ENCODE data around the gene MUC4.
"Not testable (repeated sequence)": the region's sequence is repeated elsewhere in the genome, so short reads cannot be mapped to it uniquely, and the experiment has no call there.

MUC4 gene

DNA sequence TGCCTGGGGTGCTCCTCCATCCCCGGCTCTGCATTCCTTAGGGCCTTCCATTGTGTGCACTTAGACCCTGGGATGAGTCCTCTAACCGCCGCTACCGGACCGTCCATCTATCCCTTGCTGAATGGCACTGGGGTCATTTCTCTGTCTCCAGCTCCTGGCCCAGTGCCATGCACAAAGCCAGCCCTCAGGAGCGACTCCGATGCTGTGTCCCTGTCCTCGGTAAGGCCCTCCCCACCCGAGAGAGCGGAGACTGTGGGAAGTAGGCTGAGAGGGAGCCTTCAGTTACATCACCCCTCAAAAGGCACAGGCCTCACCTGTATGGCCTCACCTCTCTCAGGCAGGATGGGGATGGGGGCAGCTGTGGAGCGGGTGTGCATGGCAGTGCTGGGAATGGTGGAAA is 33.8 kb downstream of the MUC4 start:
- Histone ChIP-seq H3K9ac (ENCODE audit: low read length) (no peak overlapping the region), H3K27ac (ENCODE audit: low read depth, low read length) (no peak overlapping the region), H3K27me3 (ENCODE audit: control insufficient read depth, insufficient read depth, low read length) (no peaks in the 10 kb centered on the region), H3K36me3 (ENCODE audit: control insufficient read depth, insufficient read depth, low read length) (peaks cover 7% of the 10 kb centered on the region), H3K4me1 (ENCODE audit: control insufficient read depth, insufficient read depth, low read length) (no peaks in the 10 kb centered on the region), H3K4me3 (ENCODE audit: low read length) (no peak overlapping the region)

DNA sequence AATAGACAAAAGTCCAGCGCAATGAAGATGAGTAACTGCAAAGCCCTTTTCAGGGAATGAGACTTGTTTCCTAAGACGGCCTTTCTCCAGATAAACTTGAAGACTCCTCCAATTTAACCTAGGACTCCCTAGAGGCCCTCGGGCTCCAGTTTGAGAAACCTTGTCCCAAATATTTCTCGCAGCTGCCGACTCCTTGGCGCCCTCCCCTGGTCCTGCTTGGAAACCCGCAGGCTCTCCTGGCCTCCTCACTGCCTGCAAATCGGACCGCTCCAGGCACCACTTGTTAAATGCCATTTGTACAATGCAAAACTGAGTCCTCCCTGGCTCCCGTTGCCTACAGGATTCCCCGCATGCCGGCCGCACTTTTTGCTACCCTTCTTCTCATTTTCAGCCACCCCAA is 36.8 kb downstream of the MUC4 start:
- Histone ChIP-seq H3K36me3 (ENCODE audit: control insufficient read depth, insufficient read depth, low read length) (peaks cover 7% of the 10 kb centered on the region), H3K4me3 (ENCODE audit: low read length) (no peak overlapping the region), H3K4me1 (ENCODE audit: control insufficient read depth, insufficient read depth, low read length) (no peaks in the 10 kb centered on the region), H3K9ac (ENCODE audit: low read length) (no peak overlapping the region), H3K27me3 (ENCODE audit: control insufficient read depth, insufficient read depth, low read length) (no peaks in the 10 kb centered on the region), H3K27ac (ENCODE audit: low read depth, low read length) (no peak overlapping the region)

DNA sequence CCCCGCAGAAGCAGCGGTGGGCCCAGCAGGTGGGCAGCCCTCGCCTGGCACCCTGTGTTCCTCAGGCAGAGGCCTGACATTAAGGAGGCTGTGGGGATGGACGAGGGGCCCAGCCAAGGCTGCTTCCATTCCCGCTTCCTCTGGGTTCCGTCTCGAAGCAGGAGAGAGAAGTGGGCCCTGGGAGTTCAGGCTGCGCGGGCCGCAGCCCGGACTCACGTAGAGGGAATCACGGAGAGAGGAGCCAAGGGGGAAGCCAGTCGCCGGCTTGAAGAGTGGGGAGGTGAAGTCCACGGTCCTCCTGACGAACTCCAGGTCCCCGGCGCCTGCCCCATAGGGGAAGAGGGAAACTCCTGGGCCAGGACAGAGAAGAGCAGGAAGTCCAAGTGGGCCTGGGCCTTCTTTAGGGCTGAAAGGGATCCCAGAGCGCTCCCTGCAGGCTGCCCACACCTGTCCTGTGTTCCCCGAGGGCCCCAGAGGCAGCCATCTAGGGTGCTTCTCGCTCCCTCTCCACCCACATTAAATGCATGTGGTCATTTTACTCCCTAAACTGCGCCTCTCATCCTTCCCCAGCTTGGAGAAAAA is 37.7 kb downstream of the MUC4 start:
- H3K4me1 ChIP-seq (ENCODE audit: control insufficient read depth, insufficient read depth, low read length), result no peaks in the 10 kb centered on the region
- no peak overlapping the region for H3K9ac ChIP-seq (ENCODE audit: low read length)
- no peak overlapping the region for H3K4me3 ChIP-seq (ENCODE audit: low read length)
- H3K36me3 ChIP-seq (ENCODE audit: control insufficient read depth, insufficient read depth, low read length), result peaks cover 7% of the 10 kb centered on the region
- H3K27ac ChIP-seq (ENCODE audit: low read depth, low read length), result no peak overlapping the region
- H3K27me3 ChIP-seq (ENCODE audit: control insufficient read depth, insufficient read depth, low read length), result no peaks in the 10 kb centered on the region

DNA sequence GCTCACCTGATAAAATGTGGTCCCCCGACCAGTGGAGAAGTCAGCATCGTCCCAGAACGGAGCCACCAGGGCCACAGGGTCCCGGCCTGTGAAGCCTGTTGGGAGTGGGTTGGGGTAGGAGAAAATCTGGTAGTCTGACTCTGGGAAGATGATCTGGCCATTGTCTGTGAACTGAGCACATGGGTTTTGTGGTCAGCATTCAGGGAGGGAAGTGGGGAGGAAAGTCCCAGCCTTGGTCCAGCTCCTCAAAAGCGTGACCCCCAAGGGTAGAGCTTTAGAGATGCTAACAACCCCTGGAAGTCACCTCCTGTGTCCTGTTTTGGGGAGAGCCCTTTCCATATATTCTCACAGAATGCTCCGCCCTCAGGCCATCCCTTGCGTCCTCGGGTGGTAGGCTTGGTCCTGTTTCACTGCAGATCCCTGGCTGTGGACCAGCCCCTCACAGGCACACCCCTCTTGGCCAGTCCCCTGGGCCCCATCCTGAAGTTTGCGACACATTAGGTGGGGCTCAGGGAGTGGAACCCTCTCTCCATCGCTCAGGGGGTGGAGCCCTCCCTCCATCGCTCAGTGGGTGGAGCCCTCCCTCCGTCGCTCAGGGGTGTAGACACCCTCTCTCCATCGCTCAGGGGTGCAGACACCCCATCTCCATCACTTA is 40.0 kb downstream of the MUC4 start:
- Histone ChIP-seq H3K4me1 (ENCODE audit: control insufficient read depth, insufficient read depth, low read length) (no peaks in the 10 kb centered on the region), H3K27me3 (ENCODE audit: control insufficient read depth, insufficient read depth, low read length) (no peaks in the 10 kb centered on the region), H3K4me3 (ENCODE audit: low read length) (no peak overlapping the region), H3K36me3 (ENCODE audit: control insufficient read depth, insufficient read depth, low read length) (peaks cover 3% of the 10 kb centered on the region), H3K27ac (ENCODE audit: low read depth, low read length) (no peak overlapping the region), H3K9ac (ENCODE audit: low read length) (no peak overlapping the region)

DNA sequence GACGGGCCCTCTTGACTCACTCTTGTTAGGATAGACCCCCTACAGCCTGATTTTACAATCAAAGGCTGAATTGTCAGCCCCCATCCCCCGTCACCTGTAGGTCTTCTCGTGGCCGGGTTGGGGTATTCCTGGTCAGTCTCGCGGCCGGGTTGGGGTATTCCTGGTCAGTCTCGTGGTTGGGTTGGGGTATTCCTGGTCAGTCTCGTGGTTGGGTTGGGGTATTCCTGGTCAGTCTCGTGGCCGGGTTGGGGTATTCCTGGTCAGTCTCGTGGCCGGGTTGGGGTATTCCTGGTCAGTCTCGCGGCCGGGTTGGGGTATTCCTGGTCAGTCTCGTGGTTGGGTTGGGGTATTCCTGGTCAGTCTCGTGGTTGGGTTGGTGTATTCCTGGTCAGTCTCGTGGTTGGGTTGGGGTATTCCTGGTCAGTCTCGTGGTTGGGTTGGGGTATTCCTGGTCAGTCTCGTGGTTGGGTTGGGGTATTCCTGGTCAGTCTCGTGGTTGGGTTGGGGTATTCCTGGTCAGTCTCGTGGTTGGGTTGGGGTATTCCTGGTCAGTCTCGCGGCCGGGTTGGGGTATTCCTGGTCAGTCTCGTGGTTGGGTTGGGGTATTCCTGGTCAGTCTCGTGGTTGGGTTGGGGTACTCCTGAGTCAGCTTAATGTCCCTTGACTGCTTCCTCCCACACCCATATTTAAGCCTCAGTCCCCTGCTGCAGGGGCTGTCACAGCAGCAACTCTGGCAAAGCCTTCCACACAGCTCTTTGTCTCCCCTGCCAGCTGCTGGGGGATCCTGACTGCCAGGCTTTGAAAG is 40.7 kb downstream of the MUC4 start:
- not testable (repeated sequence) for H3K9ac ChIP-seq (ENCODE audit: low read length); H3K4me3 ChIP-seq (ENCODE audit: low read length); H3K27me3 ChIP-seq (ENCODE audit: control insufficient read depth, insufficient read depth, low read length); H3K27ac ChIP-seq (ENCODE audit: low read depth, low read length); H3K4me1 ChIP-seq (ENCODE audit: control insufficient read depth, insufficient read depth, low read length); H3K36me3 ChIP-seq (ENCODE audit: control insufficient read depth, insufficient read depth, low read length)

DNA sequence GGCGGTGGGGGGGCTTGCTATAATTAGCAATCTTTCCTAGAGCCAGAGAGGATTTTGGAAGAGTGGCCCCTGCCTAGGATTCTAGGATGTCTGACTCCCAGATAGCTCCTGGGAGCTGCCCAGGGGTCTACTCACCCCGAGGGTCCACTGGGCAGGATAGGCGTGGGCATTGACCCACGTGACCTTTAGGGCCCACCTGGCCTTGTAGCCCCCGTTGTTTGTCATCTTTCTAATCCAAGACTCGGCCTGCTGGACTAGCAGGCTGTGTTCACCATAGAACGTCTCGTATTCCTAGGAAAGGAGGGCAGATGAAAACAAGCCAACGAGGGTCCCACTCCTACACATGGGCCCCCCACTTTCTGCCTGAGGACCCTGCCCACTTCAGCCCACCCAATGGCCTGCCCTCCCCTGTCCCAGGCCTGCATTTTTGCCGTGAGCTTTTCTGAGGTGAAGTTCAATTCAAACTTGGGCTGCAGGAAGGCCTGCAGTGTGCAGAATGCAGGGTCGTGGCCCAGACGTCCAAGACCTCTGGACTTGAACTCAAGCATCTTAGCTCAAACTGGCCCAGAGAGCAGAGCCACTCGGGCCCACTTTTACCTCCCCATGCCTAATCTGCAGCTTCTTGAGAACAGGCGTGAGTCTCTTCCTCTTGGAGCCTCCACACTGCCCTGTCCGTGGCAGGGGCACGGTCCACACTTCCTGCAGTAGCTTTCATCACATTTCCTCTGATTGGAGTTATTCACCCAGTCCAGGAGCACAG is 41.5 kb downstream of the MUC4 start:
- no peaks in the 10 kb centered on the region for H3K4me1 ChIP-seq (ENCODE audit: control insufficient read depth, insufficient read depth, low read length)
- peaks cover 3% of the 10 kb centered on the region for H3K36me3 ChIP-seq (ENCODE audit: control insufficient read depth, insufficient read depth, low read length)
- no peaks in the 10 kb centered on the region for H3K27me3 ChIP-seq (ENCODE audit: control insufficient read depth, insufficient read depth, low read length)
- H3K27ac ChIP-seq (ENCODE audit: low read depth, low read length), result no peak overlapping the region
- H3K9ac ChIP-seq (ENCODE audit: low read length), result no peak overlapping the region
- no peak overlapping the region for H3K4me3 ChIP-seq (ENCODE audit: low read length)

DNA sequence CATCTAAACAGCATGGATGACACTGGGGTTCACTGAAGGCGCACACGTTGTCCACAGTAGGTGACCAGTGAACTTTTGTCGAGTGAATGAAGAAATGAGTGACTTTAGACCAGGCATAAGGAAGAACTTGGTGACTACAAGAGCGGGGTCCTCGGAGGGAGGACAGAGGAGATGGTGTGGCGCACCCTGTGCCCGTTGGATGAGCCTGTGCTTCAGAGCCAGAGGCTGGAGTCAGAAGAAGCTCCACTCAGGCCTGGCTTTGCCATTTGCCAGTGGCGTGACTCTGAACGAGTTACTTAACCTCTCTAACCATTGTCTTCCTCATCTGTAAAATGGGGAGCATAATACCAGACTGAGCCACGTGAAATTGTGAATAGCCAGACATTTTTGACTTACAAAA is 42.2 kb downstream of the MUC4 start:
- no peaks in the 10 kb centered on the region for H3K27me3 ChIP-seq (ENCODE audit: control insufficient read depth, insufficient read depth, low read length)
- H3K36me3 ChIP-seq (ENCODE audit: control insufficient read depth, insufficient read depth, low read length), result peaks cover 3% of the 10 kb centered on the region
- no peak overlapping the region for H3K9ac ChIP-seq (ENCODE audit: low read length)
- no peak overlapping the region for H3K27ac ChIP-seq (ENCODE audit: low read depth, low read length)
- H3K4me1 ChIP-seq (ENCODE audit: control insufficient read depth, insufficient read depth, low read length), result no peaks in the 10 kb centered on the region
- H3K4me3 ChIP-seq (ENCODE audit: low read length), result no peak overlapping the region

DNA sequence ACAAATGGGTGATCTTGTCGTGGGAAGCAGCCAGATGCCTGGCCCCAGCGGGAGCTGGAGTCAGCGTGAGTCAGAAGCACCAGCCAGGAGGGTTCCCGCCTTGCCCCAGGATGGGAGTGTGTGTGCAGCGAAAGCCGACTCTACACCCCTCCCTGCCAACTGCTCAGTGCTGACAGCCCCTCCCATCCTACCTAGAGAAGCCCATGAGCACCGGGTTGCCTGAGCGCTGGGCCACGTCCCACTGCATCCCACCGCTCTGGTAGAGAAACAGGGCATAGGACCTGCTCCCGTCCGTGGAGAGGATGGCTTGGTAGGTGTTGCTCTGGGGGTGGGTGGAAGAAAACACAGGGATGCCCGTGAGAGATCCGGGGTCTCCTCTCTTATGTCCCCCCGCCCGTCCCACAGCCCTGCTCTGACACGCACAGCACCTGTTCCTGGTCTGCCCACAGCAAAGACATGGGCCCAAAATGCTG is 42.9 kb downstream of the MUC4 start:
- Histone ChIP-seq H3K9ac (ENCODE audit: low read length) (no peak overlapping the region), H3K27ac (ENCODE audit: low read depth, low read length) (no peak overlapping the region), H3K27me3 (ENCODE audit: control insufficient read depth, insufficient read depth, low read length) (no peaks in the 10 kb centered on the region), H3K4me3 (ENCODE audit: low read length) (no peak overlapping the region), H3K36me3 (ENCODE audit: control insufficient read depth, insufficient read depth, low read length) (peaks cover 3% of the 10 kb centered on the region), H3K4me1 (ENCODE audit: control insufficient read depth, insufficient read depth, low read length) (no peaks in the 10 kb centered on the region)

DNA sequence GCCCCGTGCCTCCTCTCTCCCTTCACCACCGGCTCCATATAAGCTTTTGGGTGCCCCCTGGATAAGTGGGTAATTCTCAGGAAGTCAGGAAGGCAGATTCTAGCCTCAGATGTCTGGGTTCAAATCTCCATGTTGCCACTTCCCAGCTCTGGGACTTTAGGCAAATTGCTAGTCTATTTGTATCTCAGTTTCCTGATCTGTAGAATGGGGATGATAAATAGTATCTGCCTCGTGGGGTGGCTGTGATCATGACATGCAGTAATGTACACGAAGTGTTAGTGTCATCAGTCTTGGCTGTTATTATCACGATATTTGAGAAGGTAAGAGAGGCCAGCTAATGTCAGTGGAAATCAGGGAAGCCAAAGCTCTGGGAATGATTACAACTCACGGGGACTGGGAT is 43.3 kb downstream of the MUC4 start:
- no peaks in the 10 kb centered on the region for H3K4me1 ChIP-seq (ENCODE audit: control insufficient read depth, insufficient read depth, low read length)
- H3K27ac ChIP-seq (ENCODE audit: low read depth, low read length), result no peak overlapping the region
- H3K9ac ChIP-seq (ENCODE audit: low read length), result no peak overlapping the region
- H3K27me3 ChIP-seq (ENCODE audit: control insufficient read depth, insufficient read depth, low read length), result no peaks in the 10 kb centered on the region
- peaks cover 3% of the 10 kb centered on the region for H3K36me3 ChIP-seq (ENCODE audit: control insufficient read depth, insufficient read depth, low read length)
- no peak overlapping the region for H3K4me3 ChIP-seq (ENCODE audit: low read length)

DNA sequence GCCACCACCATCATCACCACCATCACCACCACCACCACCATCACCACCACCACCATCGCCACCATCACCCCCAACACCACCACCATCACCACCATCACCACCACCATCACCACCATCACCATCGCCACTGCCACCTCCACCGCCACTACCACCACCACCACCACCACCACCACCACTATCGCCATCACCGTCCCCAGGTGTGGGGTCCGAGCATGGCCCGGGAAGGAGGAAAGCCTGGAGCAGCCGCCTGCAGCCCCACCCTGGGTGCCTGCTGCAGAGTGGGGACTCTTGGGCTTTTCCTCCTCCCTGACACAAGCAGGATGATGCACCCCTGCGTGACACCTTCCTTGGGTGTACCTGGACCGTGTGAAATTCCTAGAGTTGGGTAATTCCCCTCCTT is 43.9 kb downstream of the MUC4 start:
- no peak overlapping the region for H3K9ac ChIP-seq (ENCODE audit: low read length)
- H3K36me3 ChIP-seq (ENCODE audit: control insufficient read depth, insufficient read depth, low read length), result peaks cover 3% of the 10 kb centered on the region
- no peaks in the 10 kb centered on the region for H3K4me1 ChIP-seq (ENCODE audit: control insufficient read depth, insufficient read depth, low read length)
- H3K4me3 ChIP-seq (ENCODE audit: low read length), result no peak overlapping the region
- H3K27ac ChIP-seq (ENCODE audit: low read depth, low read length), result no peak overlapping the region
- no peaks in the 10 kb centered on the region for H3K27me3 ChIP-seq (ENCODE audit: control insufficient read depth, insufficient read depth, low read length)

DNA sequence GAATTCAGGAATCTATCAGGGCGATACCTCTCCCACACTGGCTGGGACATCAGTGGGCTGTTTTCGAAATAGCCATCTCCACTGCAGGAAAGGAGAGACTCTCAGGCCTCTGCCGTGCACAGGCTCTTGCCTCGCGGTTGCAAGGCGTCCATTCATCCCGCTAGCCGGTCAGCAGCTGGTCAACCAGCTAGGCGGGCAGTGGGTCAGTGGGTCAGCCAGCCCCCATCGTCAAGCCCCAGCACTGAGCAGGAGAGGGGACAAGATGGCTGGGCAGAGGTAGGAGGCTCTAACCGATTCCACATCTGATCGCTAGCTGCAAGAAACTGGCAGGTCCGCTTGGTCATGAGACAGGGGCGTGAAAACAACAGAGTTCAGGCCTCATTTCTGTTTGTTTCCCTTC is 45.1 kb downstream of the MUC4 start:
- no peaks in the 10 kb centered on the region for H3K27me3 ChIP-seq (ENCODE audit: control insufficient read depth, insufficient read depth, low read length)

DNA sequence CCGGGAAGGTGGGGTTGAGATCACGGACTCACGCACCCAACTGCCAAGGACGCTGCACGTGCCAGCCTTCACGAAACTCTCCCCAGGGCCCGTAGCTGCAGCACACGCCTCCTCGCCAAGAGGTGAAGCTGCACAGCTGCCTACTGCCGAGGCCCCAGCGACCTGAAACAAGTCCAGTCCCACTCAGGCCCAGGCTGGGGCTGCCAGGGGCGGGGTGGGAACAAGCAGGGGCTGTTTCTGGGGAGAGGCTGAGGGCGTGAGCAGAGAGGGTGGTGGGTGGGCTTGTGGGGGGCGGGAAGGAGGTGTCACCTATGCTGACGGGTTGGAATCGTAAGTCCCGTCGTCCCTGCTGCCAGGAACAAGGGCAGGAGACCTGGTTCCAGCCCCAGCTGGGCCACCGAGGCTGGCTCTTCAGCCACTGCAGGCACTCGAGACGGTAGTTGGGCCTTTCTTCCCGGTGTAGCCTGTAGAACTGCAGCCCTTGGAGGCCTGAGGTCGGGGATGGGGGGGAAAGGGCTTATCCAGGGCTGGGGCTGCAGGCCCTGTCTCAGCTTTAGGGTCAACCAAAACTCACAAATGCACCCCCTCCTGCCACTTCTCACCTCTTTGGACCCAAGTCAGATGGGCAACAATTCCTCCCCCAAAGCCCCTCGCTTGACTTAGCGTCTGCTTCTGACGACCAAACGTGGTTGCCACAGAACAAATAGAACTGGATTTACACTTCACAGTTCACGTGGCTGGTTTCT is 46.6 kb downstream of the MUC4 start:
- no peaks in the 10 kb centered on the region for H3K27me3 ChIP-seq (ENCODE audit: control insufficient read depth, insufficient read depth, low read length)
- no peak overlapping the region for H3K4me3 ChIP-seq (ENCODE audit: low read length)
- H3K9ac ChIP-seq (ENCODE audit: low read length), result no peak overlapping the region
- H3K27ac ChIP-seq (ENCODE audit: low read depth, low read length), result no peak overlapping the region
- H3K36me3 ChIP-seq (ENCODE audit: control insufficient read depth, insufficient read depth, low read length), result peaks cover 3% of the 10 kb centered on the region
- H3K4me1 ChIP-seq (ENCODE audit: control insufficient read depth, insufficient read depth, low read length), result peaks cover 7% of the 10 kb centered on the region

More for the DNA sequence above, 45.1 kb downstream of the MUC4 start:
- H3K36me3 ChIP-seq (ENCODE audit: control insufficient read depth, insufficient read depth, low read length), result peaks cover 3% of the 10 kb centered on the region
- H3K9ac ChIP-seq (ENCODE audit: low read length), result no peak overlapping the region
- no peak overlapping the region for H3K4me3 ChIP-seq (ENCODE audit: low read length)
- no peaks in the 10 kb centered on the region for H3K4me1 ChIP-seq (ENCODE audit: control insufficient read depth, insufficient read depth, low read length)
- H3K27ac ChIP-seq (ENCODE audit: low read depth, low read length), result no peak overlapping the region
